NCI-H2171 (cell line): ENCODE data around the gene SYTL2.
A peak's percentile ranks its signal among the peaks of the same experiment; 100 is the strongest.

Experiments
- DNase-seq: peaks from one replicate; lab custom pipeline; 2025; lab: John Stamatoyannopoulos, UW

SYTL2 gene

DNA sequence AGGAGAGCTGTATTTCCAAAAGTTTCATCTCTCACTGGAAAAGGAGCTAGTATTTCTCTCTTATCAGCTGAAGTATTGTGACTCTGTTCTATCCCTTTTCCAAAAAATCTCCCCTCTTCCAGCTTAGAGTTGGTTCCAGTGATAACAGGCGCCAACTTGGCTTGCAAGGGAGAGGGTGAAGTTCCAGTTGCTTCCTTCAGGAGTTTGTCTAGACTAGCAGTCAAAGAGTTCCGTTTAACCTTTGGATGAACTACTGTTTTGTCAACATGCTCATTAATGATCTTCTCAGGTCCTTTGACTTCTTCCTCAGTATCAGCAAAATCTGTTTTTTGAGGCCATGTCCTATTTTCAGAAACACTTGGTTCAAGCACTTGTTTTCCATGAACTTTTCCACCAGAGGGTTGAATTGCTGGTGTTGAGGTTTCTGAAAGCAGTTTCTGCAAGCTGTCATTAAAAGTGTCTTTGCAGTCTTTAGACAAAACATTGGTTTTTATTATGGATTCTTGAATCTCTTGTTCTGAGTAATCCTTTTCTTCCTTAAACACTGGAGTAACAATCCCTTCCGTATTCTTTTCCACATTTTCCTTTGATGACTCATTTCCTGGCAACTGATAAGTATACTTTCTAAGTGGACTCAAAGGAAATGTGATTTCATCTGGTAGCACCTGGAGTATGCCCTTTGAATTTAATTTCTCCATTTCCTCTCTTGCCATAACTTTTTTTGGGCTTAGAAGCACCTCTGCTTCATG lies 85.3 kb downstream of the SYTL2 start:
- DNase-seq: no peak

- no peak for DNase-seq
These were observed 86.0 kb downstream of the SYTL2 start for GRCh38 chr11:85724748-85725465.

GRCh38 chr11:85723088-85723487 lies 87.9 kb downstream of the SYTL2 start:
- DNase-seq: no peak

- no peak for DNase-seq
These were observed 89.8 kb downstream of the SYTL2 start for GRCh38 chr11:85721191-85721590.

DNA sequence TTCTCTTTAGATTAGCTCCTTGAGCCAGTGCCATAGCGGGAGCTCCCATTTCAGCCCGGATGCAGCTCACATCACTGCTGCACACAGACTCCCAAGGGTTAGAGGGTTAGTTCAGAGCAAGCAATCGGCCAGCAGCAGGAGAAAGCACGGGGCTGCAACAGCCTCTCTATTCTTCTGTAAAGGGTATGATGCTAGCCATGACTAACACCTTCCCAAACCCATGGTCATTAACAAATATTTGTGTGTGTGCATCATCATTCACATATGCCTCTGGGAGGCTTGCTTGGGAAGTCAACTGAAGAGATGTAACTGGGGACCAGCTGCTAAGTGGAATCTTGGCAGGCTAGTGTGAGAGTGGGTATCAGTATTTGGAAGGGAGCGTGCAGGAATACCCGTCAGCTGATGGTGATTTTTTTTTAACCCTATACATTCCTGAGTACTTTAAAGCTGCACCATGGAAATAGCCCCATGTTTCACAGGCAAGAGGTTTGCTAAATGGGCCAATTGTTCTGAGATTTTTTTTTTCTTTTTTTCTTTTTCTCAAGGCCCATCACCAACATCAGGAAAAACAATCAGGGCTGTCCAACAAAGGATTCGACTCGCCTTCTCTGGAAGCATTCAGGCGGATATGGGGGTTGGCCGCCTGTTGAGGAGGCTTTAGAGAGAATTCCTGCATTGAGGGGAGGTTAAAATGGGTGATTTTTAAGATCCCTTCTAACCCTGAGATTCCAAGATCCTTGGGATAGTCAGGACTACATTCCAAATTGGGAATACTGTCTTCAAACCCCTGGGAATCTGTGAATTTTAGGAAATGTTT lies 91.7 kb downstream of the SYTL2 start:
- DNase-seq: no peak

- no peak for DNase-seq
These were observed 92.6 kb downstream of the SYTL2 start for GRCh38 chr11:85718126-85718943.

- no peak for DNase-seq
These were observed 93.5 kb downstream of the SYTL2 start for GRCh38 chr11:85717429-85717828.

GRCh38 chr11:85712953-85713352 lies 98.0 kb downstream of the SYTL2 start:
- DNase-seq: no peak

GRCh38 chr11:85710917-85711316 lies 100.0 kb downstream of the SYTL2 start:
- DNase-seq: no peak

DNA sequence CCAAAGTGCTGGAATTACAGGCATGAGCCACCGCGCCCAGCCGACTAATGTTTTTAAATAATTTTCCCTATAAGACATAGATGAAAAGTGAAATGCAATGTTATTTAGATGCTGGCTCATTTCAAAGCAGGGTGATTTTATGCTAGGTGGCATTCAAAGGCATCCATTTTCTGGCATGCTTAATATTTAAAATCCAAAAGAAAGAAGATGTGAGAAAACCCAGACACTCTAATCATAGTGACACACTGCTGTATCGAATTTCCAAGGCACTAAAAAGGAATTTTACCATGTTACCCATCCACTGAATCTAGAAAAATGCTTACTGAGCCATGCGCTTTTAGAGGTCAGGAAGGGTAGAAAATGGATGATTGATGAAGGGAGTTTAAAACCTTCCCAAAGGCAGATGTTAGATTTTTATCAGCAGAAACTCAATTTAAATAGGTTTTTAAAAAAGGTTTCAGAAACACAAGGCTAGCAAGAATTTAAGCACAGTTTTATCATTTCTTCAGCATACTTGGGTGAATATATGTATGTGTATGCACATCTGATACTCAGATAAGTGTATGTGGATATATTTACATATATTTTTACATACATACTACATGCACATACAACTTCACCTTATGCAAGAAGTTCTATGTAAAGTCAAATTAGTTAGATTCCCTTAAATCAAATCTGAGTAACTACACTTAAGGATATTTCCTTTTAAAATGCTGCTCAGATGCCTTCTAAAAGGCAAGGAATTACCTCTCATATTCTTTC lies 100.8 kb downstream of the SYTL2 start:
- no peak for DNase-seq

DNA sequence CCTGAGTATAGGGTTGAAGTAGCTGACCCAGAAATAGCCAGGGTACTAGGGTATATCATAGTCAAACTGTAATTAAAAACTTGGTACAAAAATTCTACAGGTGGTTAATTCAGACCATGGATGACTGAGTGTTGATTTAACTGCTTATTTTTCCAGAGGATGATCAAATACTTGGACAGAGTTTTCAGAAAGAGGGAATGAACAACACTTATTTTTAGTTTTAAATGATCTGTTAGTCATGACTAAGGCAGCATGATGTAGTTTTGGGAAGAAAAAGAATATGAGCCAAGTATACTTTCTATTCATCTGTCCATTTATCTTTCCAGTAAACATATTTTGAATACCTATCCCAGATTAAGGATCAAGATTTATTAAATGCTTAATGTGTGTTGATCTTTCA lies 105.1 kb downstream of the SYTL2 start:
- no peak for DNase-seq

DNA sequence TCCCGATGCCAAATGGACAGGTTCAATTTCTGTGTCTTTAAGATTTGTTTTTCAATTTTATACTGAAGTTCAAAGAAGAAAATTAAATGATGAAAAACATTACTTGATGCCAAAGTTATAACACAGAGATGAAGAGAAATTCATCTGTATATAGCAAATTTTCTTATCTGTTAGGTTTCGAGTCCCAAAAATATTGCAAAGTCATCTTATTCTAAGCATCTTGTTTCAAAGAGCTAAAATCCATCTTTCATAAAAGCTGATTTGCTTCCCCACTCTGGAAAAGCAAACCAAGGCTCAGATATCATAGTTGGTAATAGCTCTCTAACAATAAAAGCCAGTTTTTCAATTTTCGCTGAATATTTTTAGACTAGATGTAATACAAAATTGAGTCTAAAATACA lies 106.0 kb downstream of the SYTL2 start:
- DNase-seq: no peak

- no peak for DNase-seq
These were observed 110.8 kb downstream of the SYTL2 start for GRCh38 chr11:85699957-85700741.

DNA sequence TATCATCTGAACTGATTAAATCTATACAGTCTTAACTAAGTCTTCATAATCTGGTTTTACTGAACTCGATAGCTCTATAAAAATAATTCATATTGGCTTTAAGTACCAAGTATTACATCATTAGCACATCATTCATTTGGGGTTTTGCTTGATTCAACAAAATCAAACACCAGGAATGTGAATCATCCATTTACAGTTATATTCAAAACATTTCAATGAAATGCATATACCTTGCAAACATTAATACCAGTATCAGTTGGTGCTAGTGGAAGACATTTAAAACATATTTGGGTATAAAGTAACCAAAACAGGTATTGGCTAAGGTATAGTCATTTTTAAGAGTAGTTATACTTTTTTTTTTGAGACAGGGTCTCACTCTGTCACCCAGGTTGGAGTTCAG lies 112.7 kb downstream of the SYTL2 start:
- DNase-seq: no peak

DNA sequence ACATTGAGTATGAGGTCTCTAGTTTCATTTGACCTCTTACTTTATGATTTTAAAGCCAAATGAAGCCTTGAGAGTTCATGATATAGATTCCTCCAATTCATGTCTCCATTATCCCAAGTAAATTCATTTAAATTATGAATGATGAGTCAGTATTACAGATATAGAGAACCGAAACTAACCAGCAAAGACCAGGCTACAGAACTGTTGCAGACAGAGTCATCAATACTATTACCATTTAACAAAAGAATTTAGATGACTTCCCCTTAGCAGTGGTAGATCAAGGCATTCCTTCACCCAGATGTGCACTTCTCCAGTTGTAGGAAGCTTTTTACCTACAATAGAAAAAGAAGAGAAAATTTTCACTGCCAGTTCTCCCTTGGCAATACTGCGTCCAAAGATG lies 113.2 kb downstream of the SYTL2 start:
- no peak for DNase-seq

- no peak for DNase-seq
These were observed 115.4 kb downstream of the SYTL2 start for GRCh38 chr11:85695546-85695945.

GRCh38 chr11:85694385-85694980 lies 116.5 kb downstream of the SYTL2 start:
- peak; percentile 57 for DNase-seq

DNA sequence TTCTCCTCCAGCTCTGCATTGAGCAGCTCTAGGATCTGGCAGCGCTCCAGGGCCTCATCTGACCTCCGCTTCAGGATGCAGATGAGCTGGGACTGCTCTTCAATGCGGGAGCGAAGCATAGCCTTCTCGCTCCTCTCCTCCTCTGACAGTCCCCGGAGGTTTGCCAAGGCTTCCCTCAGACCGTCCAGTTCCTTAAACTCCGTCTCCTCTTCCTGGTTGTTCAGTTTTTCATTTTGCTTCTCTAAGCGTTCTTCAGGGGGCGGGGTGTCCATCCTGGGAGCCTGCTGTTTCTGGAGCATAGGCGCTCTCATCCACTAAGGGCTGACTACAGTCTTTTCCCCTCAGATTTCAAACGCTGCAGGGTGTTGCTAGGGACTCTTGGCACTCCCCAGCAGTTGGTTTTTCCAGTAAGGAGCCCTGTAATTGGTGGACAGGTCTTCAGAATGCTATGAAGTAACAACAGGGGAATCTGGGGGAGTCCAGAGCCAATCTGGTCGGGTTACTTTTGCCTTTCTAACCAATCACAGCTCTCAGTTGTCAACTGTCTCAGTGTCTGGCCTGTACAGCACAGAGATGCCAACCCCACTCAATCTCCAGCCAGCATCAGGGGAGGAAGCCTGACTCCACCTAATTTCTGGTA lies 125.0 kb downstream of the SYTL2 start, which contains the start of gene CCDC89:
CCDC89 (minus strand) TSS at position 376 of the 640 bp plus-strand sequence; CDS start at position 311, 65 bp downstream.
- no peak for DNase-seq

- no peak for DNase-seq
These were observed 125.7 kb downstream of the SYTL2 start for GRCh38 chr11:85685125-85685819.
